ENCODE measurements around the gene TOLLIP.

TOLLIP gene

DNA sequence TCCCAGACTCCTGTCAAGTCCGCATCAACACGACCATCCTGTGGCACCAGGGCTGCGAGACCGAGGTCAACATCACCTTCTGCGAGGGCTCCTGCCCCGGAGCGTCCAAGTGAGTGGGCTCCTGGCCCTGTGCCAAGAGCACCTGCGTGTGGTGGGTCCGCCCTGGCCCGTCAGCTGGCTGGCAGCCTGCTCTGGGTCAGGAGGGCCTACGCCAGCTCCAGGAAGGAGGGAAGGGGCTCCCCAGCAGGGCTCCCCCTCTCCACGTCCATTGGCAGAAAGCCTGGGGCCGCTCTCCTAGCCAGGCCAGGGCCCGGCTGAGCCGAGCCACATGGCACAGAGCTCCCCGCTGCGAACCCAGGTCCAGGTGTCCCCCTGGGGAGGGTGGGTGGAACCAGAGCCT is 48.8 kb downstream of the TOLLIP start:
- in situ Hi-C loops (cut with MboI; ENCODE audit: low pct_unique_long_range_greater_than_20kb, low sequenced_read_pairs, unreplicated experiment): no loop called here
- no peak for DNase-seq (ENCODE audit: low spot score)
- TF ChIP-seq, protein P1, sequence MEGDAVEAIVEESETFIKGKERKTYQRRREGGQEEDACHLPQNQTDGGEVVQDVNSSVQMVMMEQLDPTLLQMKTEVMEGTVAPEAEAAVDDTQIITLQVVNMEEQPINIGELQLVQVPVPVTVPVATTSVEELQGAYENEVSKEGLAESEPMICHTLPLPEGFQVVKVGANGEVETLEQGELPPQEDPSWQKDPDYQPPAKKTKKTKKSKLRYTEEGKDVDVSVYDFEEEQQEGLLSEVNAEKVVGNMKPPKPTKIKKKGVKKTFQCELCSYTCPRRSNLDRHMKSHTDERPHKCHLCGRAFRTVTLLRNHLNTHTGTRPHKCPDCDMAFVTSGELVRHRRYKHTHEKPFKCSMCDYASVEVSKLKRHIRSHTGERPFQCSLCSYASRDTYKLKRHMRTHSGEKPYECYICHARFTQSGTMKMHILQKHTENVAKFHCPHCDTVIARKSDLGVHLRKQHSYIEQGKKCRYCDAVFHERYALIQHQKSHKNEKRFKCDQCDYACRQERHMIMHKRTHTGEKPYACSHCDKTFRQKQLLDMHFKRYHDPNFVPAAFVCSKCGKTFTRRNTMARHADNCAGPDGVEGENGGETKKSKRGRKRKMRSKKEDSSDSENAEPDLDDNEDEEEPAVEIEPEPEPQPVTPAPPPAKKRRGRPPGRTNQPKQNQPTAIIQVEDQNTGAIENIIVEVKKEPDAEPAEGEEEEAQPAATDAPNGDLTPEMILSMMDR (IDR thresholded peaks at IDR 0.05; ENCODE audit: extremely low read depth, insufficient read depth, missing control alignments): no peak

GRCh38 chr11:1260023-1260501 is 49.4 kb downstream of the TOLLIP start:
- no peak for DNase-seq (ENCODE audit: low spot score)
- in situ Hi-C loops (cut with MboI; ENCODE audit: low pct_unique_long_range_greater_than_20kb, low sequenced_read_pairs, unreplicated experiment): no loop called here
- TF ChIP-seq, protein P1 (IDR thresholded peaks at IDR 0.05; ENCODE audit: extremely low read depth, insufficient read depth, missing control alignments): no peak

GRCh38 chr11:1259561-1259960 is 49.9 kb downstream of the TOLLIP start:
- TF ChIP-seq, protein P1 (IDR thresholded peaks at IDR 0.05; ENCODE audit: extremely low read depth, insufficient read depth, missing control alignments): no peak
- no peak for DNase-seq (ENCODE audit: low spot score)
- in situ Hi-C loops (cut with MboI; ENCODE audit: low pct_unique_long_range_greater_than_20kb, low sequenced_read_pairs, unreplicated experiment): no loop called here

GRCh38 chr11:1259076-1259461 is 50.4 kb downstream of the TOLLIP start:
- TF ChIP-seq, protein P1 (IDR thresholded peaks at IDR 0.05; ENCODE audit: extremely low read depth, insufficient read depth, missing control alignments): no peak
- DNase-seq (ENCODE audit: low spot score): no peak
- in situ Hi-C loops (cut with MboI; ENCODE audit: low pct_unique_long_range_greater_than_20kb, low sequenced_read_pairs, unreplicated experiment): no loop called here

DNA sequence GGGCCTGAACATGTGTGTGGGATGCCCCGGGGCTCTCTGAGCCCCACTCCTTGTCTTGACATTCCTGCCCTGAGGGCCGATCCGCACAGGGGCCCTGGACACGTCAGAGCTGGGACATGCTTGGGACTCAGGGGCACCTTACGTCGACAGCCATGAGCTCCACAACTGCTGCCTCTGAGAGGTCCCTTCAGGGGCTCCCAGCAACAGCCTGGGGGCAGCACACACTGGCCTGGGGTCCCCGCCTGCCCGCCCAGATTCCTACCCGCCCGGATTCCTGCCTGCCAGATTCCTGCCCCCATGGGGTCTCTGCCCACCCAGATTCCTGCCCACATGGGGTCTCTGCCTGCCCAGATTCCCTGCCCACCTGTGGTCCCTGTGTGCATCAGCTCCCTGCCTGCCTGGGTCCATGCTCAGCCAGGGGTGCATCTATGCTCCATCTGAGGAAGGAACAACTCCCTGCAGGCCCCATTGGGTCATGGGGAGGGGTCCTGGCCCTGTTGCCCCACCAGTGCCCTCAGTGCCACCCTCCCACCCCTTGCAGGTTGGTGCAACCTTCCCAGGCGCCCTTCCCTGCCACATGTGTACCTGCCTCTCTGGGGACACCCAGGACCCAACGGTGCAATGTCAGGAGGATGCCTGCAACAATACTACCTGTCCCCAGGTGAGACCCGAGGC is 50.9 kb downstream of the TOLLIP start:
- TF ChIP-seq, protein P1 (IDR thresholded peaks at IDR 0.05; ENCODE audit: extremely low read depth, insufficient read depth, missing control alignments): no peak
- in situ Hi-C loops (cut with MboI; ENCODE audit: low pct_unique_long_range_greater_than_20kb, low sequenced_read_pairs, unreplicated experiment): no loop called here
- DNase-seq (ENCODE audit: low spot score): no peak

GRCh38 chr11:1257916-1258315 is 51.5 kb downstream of the TOLLIP start:
- in situ Hi-C loops (cut with MboI; ENCODE audit: low pct_unique_long_range_greater_than_20kb, low sequenced_read_pairs, unreplicated experiment): no loop called here
- DNase-seq (ENCODE audit: low spot score): no peak
- TF ChIP-seq, protein P1 (IDR thresholded peaks at IDR 0.05; ENCODE audit: extremely low read depth, insufficient read depth, missing control alignments): no peak

Measured in GM13977 (cell line).